ENCODE results near the gene PHLDA2. TPM values are rescaled to one million over a fixed set of nuclear protein-coding genes. Genes with fewer than 3 reads are reported as not detected.

Gene PHLDA2
- total and polyA plus RNA-seq, 2 experiments from 2014 or later: 3.8 to 16.5 TPM

DNA sequence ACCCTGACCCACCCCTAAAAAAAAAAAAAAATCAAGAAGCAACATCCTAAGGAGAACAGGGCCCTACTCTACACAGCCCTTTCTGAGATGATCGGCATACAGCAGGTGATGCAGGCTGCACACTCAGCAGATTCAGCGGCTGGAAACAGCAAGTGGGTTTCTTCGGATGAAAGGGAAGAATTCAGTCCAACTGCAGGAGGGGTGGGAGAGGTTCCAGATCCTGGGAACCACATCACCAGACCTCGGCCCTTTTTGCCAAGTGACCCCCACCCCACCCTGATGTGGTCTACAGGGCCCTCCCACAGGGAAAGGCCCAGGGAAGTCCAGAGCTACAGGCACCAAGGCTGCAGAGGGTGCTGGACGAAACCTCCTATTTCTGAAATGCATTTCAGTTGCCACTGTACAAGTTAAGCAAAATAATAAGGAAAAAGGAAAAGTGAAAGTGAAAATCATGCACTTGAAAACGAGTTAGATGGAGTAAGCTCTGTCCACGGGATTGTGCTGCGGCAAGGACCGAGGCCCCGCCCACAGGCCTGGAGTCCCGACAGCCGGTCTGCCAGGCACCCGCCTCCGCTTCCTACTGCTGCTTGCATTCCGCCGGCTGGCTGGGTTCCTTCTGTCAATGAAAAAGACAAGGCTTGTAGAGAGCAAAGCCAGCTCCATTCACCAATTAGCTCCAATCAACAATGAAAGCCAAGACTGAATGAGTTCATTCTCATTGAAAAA lies 16.0 kb upstream of the PHLDA2 start:
- Mint-ChIP-seq H3K36me3 (ENCODE audit: low read depth) (peaks cover 55% of the 10 kb centered on the region), H3K27me3 (ENCODE audit: insufficient read depth, low read depth, poor library complexity) (peaks cover 16% of the 10 kb centered on the region), H3K27ac (no peak overlapping the region), H3K4me1 (peaks cover 45% of the 10 kb centered on the region), H3K4me3 (peak overlapping the region; percentile 6; the same call in 2 of the 3 replicates), H3K9me3 (peaks cover 3% of the 10 kb centered on the region; the same call in 1 of the 3 replicates)
- H3K27ac ChIP-seq (ENCODE audit: low read depth): peak overlapping the region; percentile 39
- H2AFZ ChIP-seq: no peak overlapping the region
- H3K4me3 ChIP-seq: peak overlapping the region; percentile 21; the same call in 1 of the 2 replicates
- DNase-seq (ENCODE audit: low spot score) (peak; percentile 92), ATAC-seq (peak; percentile 78)
- no peaks in the 10 kb centered on the region for H3K9me2 ChIP-seq (ENCODE audit: insufficient read depth)
- peaks cover 5% of the 10 kb centered on the region; the same call in 1 of the 2 replicates for H3K36me3 ChIP-seq (ENCODE audit: insufficient read depth)
- peak overlapping the region; percentile 63 for H3K4me2 ChIP-seq
- peaks cover 48% of the 10 kb centered on the region for H3F3A ChIP-seq (replicated peaks; ENCODE audit: low read depth)
- peaks cover 33% of the 10 kb centered on the region for H4K20me1 ChIP-seq (replicated peaks; ENCODE audit: insufficient read depth)
- TF ChIP-seq EZH2 (IDR thresholded peaks at IDR 0.05; ENCODE audit: low read depth, unreplicated experiment) (no peak), POLR2AphosphoS5 (IDR thresholded peaks at IDR 0.05; ENCODE audit: low read depth) (no peak), CREB1 (CRISPR knock-in tag; IDR thresholded peaks at IDR 0.05; ENCODE audit: low read depth) (no peak), STAT1 (IDR thresholded peaks at IDR 0.05; ENCODE audit: unreplicated experiment) (no peak), ZNF114 (CRISPR knock-in tag; IDR thresholded peaks at IDR 0.05) (no peak)
- TF ChIP-seq, protein P1, sequence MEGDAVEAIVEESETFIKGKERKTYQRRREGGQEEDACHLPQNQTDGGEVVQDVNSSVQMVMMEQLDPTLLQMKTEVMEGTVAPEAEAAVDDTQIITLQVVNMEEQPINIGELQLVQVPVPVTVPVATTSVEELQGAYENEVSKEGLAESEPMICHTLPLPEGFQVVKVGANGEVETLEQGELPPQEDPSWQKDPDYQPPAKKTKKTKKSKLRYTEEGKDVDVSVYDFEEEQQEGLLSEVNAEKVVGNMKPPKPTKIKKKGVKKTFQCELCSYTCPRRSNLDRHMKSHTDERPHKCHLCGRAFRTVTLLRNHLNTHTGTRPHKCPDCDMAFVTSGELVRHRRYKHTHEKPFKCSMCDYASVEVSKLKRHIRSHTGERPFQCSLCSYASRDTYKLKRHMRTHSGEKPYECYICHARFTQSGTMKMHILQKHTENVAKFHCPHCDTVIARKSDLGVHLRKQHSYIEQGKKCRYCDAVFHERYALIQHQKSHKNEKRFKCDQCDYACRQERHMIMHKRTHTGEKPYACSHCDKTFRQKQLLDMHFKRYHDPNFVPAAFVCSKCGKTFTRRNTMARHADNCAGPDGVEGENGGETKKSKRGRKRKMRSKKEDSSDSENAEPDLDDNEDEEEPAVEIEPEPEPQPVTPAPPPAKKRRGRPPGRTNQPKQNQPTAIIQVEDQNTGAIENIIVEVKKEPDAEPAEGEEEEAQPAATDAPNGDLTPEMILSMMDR (conservative IDR thresholded peaks at IDR 0.05; ENCODE audit: low read depth in 2 of 2): no peak
- TF ChIP-seq, protein P2, sequence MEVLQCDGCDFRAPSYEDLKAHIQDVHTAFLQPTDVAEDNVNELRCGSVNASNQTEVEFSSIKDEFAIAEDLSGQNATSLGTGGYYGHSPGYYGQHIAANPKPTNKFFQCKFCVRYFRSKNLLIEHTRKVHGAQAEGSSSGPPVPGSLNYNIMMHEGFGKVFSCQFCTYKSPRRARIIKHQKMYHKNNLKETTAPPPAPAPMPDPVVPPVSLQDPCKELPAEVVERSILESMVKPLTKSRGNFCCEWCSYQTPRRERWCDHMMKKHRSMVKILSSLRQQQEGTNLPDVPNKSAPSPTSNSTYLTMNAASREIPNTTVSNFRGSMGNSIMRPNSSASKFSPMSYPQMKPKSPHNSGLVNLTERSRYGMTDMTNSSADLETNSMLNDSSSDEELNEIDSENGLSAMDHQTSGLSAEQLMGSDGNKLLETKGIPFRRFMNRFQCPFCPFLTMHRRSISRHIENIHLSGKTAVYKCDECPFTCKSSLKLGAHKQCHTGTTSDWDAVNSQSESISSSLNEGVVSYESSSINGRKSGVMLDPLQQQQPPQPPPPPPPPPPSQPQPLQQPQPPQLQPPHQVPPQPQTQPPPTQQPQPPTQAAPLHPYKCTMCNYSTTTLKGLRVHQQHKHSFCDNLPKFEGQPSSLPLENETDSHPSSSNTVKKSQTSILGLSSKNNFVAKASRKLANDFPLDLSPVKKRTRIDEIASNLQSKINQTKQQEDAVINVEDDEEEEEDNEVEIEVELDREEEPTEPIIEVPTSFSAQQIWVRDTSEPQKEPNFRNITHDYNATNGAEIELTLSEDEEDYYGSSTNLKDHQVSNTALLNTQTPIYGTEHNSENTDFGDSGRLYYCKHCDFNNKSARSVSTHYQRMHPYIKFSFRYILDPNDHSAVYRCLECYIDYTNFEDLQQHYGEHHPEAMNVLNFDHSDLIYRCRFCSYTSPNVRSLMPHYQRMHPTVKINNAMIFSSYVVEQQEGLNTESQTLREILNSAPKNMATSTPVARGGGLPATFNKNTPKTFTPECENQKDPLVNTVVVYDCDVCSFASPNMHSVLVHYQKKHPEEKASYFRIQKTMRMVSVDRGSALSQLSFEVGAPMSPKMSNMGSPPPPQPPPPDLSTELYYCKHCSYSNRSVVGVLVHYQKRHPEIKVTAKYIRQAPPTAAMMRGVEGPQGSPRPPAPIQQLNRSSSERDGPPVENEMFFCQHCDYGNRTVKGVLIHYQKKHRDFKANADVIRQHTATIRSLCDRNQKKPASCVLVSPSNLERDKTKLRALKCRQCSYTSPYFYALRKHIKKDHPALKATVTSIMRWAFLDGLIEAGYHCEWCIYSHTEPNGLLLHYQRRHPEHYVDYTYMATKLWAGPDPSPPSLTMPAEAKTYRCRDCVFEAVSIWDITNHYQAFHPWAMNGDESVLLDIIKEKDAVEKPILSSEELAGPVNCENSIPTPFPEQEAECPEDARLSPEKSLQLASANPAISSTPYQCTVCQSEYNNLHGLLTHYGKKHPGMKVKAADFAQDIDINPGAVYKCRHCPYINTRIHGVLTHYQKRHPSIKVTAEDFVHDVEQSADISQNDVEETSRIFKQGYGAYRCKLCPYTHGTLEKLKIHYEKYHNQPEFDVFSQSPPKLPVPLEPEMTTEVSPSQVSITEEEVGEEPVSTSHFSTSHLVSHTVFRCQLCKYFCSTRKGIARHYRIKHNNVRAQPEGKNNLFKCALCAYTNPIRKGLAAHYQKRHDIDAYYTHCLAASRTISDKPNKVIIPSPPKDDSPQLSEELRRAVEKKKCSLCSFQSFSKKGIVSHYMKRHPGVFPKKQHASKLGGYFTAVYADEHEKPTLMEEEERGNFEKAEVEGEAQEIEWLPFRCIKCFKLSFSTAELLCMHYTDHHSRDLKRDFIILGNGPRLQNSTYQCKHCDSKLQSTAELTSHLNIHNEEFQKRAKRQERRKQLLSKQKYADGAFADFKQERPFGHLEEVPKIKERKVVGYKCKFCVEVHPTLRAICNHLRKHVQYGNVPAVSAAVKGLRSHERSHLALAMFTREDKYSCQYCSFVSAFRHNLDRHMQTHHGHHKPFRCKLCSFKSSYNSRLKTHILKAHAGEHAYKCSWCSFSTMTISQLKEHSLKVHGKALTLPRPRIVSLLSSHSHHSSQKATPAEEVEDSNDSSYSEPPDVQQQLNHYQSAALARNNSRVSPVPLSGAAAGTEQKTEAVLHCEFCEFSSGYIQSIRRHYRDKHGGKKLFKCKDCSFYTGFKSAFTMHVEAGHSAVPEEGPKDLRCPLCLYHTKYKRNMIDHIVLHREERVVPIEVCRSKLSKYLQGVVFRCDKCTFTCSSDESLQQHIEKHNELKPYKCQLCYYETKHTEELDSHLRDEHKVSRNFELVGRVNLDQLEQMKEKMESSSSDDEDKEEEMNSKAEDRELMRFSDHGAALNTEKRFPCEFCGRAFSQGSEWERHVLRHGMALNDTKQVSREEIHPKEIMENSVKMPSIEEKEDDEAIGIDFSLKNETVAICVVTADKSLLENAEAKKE (CRISPR knock-in tag; IDR thresholded peaks at IDR 0.05): no peak
- TF ChIP-seq, protein P3, sequence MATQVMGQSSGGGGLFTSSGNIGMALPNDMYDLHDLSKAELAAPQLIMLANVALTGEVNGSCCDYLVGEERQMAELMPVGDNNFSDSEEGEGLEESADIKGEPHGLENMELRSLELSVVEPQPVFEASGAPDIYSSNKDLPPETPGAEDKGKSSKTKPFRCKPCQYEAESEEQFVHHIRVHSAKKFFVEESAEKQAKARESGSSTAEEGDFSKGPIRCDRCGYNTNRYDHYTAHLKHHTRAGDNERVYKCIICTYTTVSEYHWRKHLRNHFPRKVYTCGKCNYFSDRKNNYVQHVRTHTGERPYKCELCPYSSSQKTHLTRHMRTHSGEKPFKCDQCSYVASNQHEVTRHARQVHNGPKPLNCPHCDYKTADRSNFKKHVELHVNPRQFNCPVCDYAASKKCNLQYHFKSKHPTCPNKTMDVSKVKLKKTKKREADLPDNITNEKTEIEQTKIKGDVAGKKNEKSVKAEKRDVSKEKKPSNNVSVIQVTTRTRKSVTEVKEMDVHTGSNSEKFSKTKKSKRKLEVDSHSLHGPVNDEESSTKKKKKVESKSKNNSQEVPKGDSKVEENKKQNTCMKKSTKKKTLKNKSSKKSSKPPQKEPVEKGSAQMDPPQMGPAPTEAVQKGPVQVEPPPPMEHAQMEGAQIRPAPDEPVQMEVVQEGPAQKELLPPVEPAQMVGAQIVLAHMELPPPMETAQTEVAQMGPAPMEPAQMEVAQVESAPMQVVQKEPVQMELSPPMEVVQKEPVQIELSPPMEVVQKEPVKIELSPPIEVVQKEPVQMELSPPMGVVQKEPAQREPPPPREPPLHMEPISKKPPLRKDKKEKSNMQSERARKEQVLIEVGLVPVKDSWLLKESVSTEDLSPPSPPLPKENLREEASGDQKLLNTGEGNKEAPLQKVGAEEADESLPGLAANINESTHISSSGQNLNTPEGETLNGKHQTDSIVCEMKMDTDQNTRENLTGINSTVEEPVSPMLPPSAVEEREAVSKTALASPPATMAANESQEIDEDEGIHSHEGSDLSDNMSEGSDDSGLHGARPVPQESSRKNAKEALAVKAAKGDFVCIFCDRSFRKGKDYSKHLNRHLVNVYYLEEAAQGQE (IDR thresholded peaks at IDR 0.05; ENCODE audit: unreplicated experiment): no peak
- H3K79me2 ChIP-seq (replicated peaks; ENCODE audit: insufficient read depth): peaks cover 8% of the 10 kb centered on the region
- no peaks in the 10 kb centered on the region for H3K27me3 ChIP-seq (ENCODE audit: insufficient read depth)
- H3K4me1 ChIP-seq (ENCODE audit: insufficient read depth): peaks cover 38% of the 10 kb centered on the region
